ENCODE measurements around the gene IL1RAP.

Gene IL1RAP

DNA sequence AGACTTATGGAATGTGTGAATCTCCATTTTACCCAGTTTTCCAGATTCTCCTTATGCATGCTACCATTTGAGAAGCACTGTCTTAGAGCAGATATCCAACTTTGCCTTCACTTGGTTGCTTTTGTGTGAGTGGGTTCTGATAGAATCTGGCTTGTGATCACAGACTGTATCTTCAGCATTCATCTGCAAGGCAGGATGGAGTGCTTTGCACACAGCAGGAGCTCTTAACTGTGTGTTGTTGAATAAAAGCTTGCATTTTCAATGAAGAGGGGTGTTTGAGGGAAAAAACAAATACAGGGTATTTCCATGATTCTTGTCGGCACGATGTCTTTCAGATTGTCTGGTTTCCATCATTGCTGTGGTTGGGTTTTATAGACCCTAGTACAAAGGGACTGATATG lies 24.4 kb downstream of the IL1RAP start:
- in situ Hi-C loops (cut with HindIII; ENCODE audit: low sequenced_read_pairs) = no loop called here

DNA sequence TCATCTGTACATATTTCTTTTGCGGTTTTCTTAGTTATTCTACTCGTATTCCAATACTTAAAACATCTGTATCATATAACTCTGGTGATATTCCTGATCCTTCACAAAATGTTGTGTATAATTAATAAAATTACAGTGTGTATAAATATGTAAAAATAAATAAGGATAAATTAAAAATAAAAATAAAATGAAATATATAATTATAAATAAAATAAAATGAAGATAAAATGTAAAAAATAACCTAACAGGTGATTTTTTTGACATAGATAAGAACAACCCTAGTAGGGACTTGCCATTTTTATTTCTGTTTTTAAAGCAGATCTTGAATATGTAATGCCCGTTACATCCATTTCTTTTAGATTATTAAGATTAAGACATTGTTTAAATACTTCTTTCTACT lies 25.6 kb downstream of the IL1RAP start:
- in situ Hi-C loops (cut with HindIII; ENCODE audit: low sequenced_read_pairs) = no loop called here

- in situ Hi-C loops (cut with HindIII; ENCODE audit: low sequenced_read_pairs) = no loop called here
These were observed 27.1 kb downstream of the IL1RAP start for GRCh38 chr3:190541008-190541407.

DNA sequence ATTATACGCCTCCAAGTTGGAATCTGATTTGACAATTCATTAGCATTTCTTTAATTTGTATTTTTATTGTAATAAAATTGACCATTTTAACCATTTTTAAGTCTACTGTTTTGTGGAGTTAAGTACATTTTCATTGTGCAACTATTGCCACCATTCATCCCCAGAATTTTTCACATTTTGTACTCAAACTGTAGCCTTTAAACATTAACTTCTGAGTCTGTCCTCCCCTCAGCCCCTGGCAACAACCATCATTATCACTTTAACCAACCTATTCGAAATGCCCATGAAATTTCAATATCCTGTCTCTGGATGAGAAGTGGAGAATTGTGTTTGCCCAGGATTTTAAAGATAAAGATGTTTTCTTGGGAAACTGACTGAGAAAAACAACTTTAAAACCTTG lies 27.7 kb downstream of the IL1RAP start:
- in situ Hi-C loops (cut with HindIII; ENCODE audit: low sequenced_read_pairs) = no loop called here

DNA sequence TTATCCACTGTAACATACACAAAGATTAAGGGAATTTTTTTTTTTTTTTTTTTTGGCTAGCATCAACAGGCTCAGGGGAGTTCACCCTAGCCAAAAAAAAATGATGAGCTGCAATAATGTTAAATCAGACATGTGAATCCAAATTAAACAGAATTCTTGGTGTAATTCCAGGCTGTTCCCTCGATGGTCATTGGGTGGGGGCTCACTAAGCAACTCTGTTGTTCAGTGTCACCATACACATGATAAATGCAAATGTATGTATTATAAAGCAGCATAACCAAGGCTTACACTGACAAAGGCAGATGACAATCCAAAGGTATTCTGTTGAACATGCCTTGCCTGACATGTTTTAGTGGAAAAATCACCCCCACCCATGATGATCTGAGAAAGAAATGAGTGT lies 29.0 kb downstream of the IL1RAP start:
- in situ Hi-C loops (cut with HindIII; ENCODE audit: low sequenced_read_pairs) = no loop called here

DNA sequence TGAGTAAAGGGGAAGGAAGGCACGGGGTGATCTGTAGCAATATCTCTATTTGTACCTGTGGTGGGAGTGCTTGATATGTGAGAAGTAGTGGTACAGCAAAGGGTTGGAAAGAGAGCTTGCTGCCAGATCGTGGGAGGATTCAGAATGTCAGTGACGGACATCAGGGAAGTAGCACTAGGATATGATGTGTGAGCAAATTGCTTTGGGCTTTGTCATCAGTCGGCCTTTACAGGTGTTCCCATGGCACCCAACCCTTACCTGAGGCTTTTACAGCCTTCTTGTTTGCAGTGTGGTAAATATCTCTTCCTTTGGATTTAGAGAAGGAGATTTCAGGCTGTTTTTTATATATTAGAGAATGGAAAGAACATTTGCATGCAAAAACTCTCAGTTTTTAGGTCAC lies 29.8 kb downstream of the IL1RAP start:
- in situ Hi-C loops (cut with HindIII; ENCODE audit: low sequenced_read_pairs) = no loop called here

DNA sequence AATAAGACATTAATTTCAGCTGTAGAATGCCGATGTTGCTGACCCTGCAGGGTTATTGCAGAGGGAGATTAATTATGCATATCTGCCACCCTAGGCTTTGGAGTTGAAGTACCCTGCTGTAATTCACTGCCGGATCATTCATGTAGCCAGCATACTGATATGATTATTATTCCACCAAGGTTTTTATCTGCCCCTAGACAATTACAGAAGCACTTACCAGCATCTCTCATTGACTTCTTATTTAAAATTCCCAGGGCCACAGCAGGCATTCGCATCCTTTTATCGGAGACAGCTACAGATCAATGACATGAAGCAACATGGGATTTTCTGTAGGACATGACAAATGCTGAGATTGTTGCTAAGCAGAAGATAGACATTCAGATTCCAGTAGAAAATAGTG lies 31.3 kb downstream of the IL1RAP start:
- in situ Hi-C loops (cut with HindIII; ENCODE audit: low sequenced_read_pairs) = no loop called here

- in situ Hi-C loops (cut with HindIII; ENCODE audit: low sequenced_read_pairs) = no loop called here
These were observed 33.1 kb downstream of the IL1RAP start for GRCh38 chr3:190546881-190547510.

GRCh38 chr3:190548031-190548656 lies 34.3 kb downstream of the IL1RAP start:
- in situ Hi-C loops (cut with HindIII; ENCODE audit: low sequenced_read_pairs) = no loop called here

DNA sequence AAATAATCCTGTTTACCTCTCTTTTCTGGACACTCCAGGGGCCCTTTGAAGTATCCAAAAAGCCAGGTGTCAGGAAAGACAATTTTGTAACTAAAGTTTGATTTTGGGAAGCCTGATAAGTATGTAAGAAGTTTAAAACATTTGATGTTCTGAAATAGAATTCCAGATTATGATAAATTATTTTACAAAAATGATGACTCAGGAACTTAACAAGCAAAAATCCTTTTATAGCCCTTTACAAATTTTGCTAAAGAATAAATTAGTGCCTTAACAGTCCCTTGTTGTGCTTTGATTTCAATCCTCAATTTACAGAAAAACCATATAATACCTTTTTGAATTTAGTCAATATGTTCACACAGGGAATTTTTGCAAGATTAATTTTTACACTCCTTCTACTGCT lies 38.1 kb downstream of the IL1RAP start:
- in situ Hi-C loops (cut with HindIII; ENCODE audit: low sequenced_read_pairs) = no loop called here

GRCh38 chr3:190552969-190553759 lies 39.3 kb downstream of the IL1RAP start:
- in situ Hi-C loops (cut with HindIII; ENCODE audit: low sequenced_read_pairs) = no loop called here

DNA sequence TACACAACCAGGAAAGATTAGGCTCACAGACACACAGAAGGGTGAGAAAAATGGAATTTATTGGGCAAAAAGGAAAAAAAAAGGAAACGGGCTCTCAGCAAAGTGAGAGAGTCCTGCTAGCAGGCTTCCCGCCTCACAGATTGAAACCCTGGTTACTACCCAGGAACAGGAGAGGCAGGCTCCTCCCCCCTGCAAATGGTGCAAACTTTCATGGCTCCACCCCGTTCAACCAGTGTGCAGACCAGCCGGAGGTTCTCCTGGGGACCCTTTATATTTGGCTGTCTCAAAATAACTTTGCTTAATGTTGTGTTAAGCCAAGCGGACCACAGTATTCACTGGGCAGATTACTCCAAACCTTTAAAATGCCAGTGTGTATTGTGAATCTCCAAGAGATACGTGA lies 40.3 kb downstream of the IL1RAP start:
- in situ Hi-C loops (cut with HindIII; ENCODE audit: low sequenced_read_pairs) = no loop called here

DNA sequence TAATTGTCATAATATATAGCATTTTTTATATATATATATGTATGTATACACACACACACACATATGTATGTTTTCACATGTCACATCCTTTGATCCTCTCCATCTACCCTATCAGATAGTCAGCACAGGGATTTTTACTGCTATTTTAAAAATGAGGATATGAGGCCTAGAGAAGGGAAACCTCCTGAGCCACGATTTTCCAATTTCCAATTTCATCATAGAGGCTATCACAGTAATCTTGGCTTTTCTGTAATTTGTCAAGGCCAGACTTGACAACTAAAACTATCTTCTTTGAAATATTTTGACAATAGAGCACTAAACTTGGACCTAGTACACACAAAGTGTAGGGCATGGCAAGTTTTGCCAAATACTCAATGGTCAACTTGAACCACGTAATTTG lies 42.5 kb downstream of the IL1RAP start:
- in situ Hi-C loops (cut with HindIII; ENCODE audit: low sequenced_read_pairs) = no loop called here

GRCh38 chr3:190557296-190557695 lies 43.4 kb downstream of the IL1RAP start:
- in situ Hi-C loops (cut with HindIII; ENCODE audit: low sequenced_read_pairs) = no loop called here

DNA sequence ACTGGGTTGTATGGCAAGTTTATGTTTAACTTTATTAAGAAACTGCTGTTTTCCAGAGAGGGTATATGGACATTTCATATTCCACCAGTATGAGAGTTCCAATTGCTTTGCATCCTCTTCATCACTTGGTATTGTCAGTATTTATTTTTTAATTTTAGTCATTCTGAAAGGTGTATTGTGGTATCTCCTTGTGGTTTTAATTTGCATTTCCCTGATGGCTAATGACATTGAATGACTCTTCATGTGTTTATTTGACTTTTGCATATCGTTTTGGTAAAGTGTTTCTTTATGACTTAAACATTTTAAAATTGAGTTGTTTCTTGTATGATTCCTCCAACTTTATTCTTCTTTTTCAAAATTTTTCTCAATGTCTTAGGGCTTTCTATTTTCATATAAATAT lies 44.4 kb downstream of the IL1RAP start:
- in situ Hi-C loops (cut with HindIII; ENCODE audit: low sequenced_read_pairs) = no loop called here

DNA sequence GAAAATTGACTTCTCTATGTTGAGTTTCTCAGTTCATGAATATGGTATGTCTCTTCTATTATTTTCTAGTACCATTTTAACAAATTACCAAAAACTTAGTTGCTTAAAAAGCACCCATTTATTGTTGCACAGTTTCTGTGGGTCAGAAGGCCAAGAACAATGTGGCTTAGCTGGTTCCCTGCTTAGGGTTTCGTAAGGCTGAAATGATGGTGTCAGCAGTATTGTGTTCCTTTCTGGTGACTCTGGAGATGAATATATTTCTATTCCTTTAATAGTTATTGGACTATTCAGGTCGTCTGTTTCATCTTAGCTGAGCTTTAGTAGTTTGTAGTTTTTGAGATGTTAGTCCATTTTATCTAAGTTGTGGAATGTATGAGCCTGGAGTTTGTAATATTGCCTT lies 44.9 kb downstream of the IL1RAP start:
- in situ Hi-C loops (cut with HindIII; ENCODE audit: low sequenced_read_pairs) = no loop called here

DNA sequence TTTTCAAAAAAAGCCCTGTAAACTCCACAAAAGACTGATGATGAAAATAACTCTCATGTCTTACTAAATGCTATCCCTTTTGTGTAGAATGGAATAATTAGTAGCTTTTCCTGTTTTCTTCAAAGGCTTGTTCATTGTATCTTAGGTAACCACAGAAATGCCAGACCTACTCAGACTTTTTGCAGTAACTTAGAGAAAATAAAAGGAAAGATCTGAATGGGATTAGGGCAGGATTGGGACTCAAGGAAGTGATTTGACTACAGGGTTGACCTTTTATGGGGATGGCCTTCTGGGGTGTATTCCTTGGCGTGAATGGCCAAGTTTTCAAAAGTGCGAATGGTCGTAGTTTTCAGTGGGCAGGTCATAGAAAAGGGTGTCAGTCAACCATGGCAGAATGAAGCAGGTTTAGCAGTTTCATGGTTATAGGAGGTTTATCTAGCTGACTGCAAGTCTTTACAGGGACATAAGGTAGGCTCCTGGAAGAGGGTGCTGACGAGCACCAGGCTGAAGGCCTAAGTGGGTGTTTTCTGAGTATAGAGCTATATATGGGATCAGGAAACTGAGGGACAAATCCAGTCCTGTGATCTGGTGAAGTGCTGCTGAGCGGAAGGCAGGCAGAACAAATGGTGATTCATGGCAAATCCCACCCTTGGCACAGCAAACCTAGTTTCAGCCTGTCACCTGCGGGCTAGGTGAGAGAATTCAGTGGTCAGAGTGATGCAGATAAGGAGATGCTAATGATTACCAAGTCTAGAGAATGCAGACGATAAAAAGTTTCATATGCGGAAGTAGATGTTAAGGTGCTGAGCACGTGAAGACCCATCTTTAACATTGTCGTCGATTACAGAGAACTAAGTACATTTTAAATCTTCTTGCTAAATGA lies 46.4 kb downstream of the IL1RAP start:
- in situ Hi-C loops (cut with HindIII; ENCODE audit: low sequenced_read_pairs) = no loop called here

DNA sequence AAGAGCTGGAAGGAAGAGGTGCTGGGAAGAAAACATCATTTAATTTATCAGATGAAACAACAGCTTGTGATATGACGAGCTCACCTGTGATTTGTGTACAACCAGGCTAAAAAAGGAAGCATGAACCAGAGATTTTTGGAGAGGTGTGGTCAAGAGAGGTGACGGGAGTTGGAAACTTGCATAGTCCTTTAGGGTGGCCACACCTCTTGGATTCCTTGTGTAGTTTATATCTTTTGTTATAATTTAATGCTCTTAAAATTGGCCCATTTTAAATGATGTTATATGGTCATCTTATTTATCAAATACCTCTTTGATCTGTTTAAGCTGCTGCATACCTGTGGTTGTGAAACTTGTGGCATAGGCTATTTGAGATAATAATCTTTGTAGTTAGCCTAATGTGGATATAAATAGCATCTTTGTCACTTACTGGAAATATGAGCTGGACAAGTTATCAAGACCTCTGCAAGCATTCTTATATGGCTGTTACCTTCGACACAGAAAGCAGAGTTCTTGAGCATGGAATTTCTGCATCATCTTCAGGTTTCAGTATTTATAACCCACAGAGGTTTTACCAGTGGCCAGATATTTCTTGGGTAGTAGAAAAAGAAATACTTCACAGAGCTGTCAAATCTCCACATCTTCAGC lies 49.1 kb downstream of the IL1RAP start:
- in situ Hi-C loops (cut with HindIII; ENCODE audit: low sequenced_read_pairs) = no loop called here

DNA sequence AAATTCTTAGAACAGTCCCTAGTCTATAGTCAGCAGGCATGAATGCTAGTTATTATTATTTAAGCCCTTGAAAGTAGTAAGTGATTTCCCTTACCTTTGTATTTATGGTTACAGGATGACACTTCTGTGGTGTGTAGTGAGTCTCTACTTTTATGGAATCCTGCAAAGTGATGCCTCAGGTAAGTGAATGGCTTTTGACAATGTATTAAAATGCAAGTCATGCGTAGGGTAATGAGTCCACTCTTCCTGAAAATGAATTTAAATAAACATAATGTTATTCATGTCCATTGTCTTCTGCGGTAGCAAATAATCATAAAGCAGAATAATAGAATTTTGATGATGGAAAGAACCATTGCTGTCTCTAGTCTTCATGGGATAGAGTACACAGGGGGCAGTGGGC lies 50.3 kb downstream of the IL1RAP start:
- in situ Hi-C loops (cut with HindIII; ENCODE audit: low sequenced_read_pairs) = no loop called here

DNA sequence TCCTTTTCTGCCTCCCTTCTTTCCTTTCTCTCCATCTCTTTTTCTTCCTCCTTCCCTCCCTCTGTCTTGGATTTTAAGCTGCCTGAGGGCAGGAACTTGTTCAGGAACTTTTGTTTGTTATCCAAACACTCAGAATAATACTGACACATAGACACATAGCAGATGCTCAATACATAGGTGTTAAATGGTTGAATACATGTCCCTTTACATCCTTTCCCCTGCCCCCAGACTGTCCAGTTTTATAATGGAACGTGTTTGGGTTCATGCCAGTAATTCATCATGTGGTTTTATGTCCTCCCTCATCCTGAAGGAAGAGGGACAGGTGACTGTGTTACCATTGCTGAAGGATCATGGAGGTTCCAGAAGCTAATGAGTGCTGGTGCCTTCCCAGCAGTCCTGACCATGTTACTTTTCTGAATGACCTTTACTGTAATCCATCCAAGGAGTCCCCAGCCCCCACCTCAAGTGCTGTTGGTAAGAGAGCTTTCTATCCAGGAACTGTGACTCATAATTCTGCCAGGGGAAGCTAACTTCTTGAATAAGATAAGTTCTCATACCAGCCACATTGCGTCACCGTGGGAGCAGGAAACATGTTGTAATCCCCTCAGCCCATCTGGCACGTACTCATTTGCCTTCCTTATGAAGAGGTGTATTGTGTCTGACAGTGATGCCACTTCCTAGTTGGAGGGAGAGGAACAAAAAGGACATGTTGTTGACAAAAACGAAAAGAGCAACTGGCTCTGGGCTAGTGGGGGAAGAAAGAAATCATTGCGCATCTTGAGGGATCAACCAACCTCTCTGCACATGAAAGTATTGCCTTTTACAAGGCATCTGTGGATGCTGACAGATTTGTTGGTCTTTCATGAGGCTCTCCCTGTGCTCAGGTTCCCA lies 52.4 kb downstream of the IL1RAP start:
- in situ Hi-C loops (cut with HindIII; ENCODE audit: low sequenced_read_pairs) = no loop called here

Measured in DLD1 (cell line).